Astrocyte (in vitro differentiated cells and primary cell): ENCODE measurements around the gene MKRN2.

ENCODE experiments used
- EZH2 ChIP-seq: IDR thresholded peaks from 2 replicates; pipeline ENCODE4 v1.6.1; 2012; ENCODE audit warnings: mild to moderate bottlenecking, low read length, inconsistent platforms; ENCODE audit not compliant: insufficient read depth
- TF ChIP-seq, protein P1 (sequence below): IDR thresholded peaks from 2 replicates; pipeline ENCODE4 v1.5.1; 2011; ENCODE audit warnings: low read depth, mild to moderate bottlenecking, inconsistent platforms, low read length, moderate library complexity; ENCODE audit not compliant: insufficient read depth

DNA sequence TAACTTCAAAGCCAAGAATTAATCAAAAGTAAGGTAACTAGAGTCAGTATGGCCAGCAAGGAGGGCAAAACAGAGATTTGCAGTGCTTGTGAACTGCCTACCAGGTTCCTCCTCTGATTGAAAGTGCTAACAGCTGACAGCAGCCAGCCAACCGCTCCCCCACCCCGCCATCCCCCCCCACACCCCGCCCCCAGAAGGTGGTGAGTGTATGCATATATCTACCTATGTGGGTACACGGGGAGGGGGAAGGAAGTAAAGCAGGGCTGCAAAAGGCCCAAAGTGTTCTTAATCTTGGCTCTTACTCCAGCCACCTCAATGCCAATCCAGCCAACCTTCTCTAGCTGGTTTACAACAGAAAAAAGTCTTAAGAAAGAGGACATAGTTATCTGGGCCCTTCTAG is 56.4 kb downstream of the MKRN2 start:
- TF ChIP-seq, protein P1, sequence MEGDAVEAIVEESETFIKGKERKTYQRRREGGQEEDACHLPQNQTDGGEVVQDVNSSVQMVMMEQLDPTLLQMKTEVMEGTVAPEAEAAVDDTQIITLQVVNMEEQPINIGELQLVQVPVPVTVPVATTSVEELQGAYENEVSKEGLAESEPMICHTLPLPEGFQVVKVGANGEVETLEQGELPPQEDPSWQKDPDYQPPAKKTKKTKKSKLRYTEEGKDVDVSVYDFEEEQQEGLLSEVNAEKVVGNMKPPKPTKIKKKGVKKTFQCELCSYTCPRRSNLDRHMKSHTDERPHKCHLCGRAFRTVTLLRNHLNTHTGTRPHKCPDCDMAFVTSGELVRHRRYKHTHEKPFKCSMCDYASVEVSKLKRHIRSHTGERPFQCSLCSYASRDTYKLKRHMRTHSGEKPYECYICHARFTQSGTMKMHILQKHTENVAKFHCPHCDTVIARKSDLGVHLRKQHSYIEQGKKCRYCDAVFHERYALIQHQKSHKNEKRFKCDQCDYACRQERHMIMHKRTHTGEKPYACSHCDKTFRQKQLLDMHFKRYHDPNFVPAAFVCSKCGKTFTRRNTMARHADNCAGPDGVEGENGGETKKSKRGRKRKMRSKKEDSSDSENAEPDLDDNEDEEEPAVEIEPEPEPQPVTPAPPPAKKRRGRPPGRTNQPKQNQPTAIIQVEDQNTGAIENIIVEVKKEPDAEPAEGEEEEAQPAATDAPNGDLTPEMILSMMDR: no peak
- no peak for TF ChIP-seq EZH2
